NCI-H748 treated with DMSO at 0.1 percent for 48 hours (cell line): ENCODE results near the gene RPH3AL.

Experiments
- DNase-seq: peaks from one replicate; lab custom pipeline; 2025; lab: John Stamatoyannopoulos, UW

The RPH3AL gene

GRCh38 chr17:353213-353837 lies 718 bp upstream of the RPH3AL start:
- no peak for DNase-seq

- no peak for DNase-seq
Observed at GRCh38 chr17:351875-352420, 659 bp downstream of the RPH3AL start.

- DNase-seq: no peak
Observed at GRCh38 chr17:351449-351738, 1.2 kb downstream of the RPH3AL start.

GRCh38 chr17:350706-351448 lies 1.7 kb downstream of the RPH3AL start:
- no peak for DNase-seq

GRCh38 chr17:349666-350065 lies 2.9 kb downstream of the RPH3AL start:
- no peak for DNase-seq

- no peak for DNase-seq
Observed at GRCh38 chr17:348692-349425, 3.7 kb downstream of the RPH3AL start.

- no peak for DNase-seq
Observed at GRCh38 chr17:348012-348411, 4.6 kb downstream of the RPH3AL start.

- no peak for DNase-seq
Observed at GRCh38 chr17:347309-347899, 5.2 kb downstream of the RPH3AL start.

GRCh38 chr17:345992-346785 lies 6.4 kb downstream of the RPH3AL start:
- no peak for DNase-seq

GRCh38 chr17:345261-345660 lies 7.3 kb downstream of the RPH3AL start:
- DNase-seq: no peak

- DNase-seq: no peak
Observed at GRCh38 chr17:343875-344752, 8.5 kb downstream of the RPH3AL start.

- no peak for DNase-seq
Observed at GRCh38 chr17:343211-343610, 9.4 kb downstream of the RPH3AL start.

GRCh38 chr17:340074-340473 lies 12.5 kb downstream of the RPH3AL start:
- DNase-seq: no peak

GRCh38 chr17:339193-340061 lies 13.2 kb downstream of the RPH3AL start:
- DNase-seq: no peak

GRCh38 chr17:338442-339192 lies 14.0 kb downstream of the RPH3AL start:
- no peak for DNase-seq

- DNase-seq: no peak
Observed at GRCh38 chr17:337866-338265, 14.7 kb downstream of the RPH3AL start.

GRCh38 chr17:337453-337852 lies 15.2 kb downstream of the RPH3AL start:
- DNase-seq: no peak

GRCh38 chr17:337022-337420 lies 15.6 kb downstream of the RPH3AL start:
- no peak for DNase-seq
